Stimulated activated naive CD8-positive, alpha-beta T cell treated with anti-CD3 and anti-CD28 coated beads, Interleukin-15, Interleukin-2, amounts not matched to agents 100 U/mL and 50 U/mL, for 24 hours (primary cell): ENCODE data around the gene GPRASP3.
"Not testable (repeated sequence)": the region's sequence is repeated elsewhere in the genome, so short reads cannot be mapped to it uniquely, and the experiment has no call there.

Experiments
- ATAC-seq: fragments of 150-1000 bp; cut with Tn5 transposase; one replicate; pipeline ENCODE4 v1.10.0; 2021
- DNase-seq: peaks from one replicate; pipeline ENCODE4 v3.0.0; 2021

The GPRASP3 gene, protein sequence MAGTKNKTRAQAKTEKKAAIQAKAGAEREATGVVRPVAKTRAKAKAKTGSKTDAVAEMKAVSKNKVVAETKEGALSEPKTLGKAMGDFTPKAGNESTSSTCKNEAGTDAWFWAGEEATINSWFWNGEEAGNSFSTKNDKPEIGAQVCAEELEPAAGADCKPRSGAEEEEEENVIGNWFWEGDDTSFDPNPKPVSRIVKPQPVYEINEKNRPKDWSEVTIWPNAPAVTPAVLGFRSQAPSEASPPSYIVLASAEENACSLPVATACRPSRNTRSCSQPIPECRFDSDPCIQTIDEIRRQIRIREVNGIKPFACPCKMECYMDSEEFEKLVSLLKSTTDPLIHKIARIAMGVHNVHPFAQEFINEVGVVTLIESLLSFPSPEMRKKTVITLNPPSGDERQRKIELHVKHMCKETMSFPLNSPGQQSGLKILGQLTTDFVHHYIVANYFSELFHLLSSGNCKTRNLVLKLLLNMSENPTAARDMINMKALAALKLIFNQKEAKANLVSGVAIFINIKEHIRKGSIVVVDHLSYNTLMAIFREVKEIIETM

DNA sequence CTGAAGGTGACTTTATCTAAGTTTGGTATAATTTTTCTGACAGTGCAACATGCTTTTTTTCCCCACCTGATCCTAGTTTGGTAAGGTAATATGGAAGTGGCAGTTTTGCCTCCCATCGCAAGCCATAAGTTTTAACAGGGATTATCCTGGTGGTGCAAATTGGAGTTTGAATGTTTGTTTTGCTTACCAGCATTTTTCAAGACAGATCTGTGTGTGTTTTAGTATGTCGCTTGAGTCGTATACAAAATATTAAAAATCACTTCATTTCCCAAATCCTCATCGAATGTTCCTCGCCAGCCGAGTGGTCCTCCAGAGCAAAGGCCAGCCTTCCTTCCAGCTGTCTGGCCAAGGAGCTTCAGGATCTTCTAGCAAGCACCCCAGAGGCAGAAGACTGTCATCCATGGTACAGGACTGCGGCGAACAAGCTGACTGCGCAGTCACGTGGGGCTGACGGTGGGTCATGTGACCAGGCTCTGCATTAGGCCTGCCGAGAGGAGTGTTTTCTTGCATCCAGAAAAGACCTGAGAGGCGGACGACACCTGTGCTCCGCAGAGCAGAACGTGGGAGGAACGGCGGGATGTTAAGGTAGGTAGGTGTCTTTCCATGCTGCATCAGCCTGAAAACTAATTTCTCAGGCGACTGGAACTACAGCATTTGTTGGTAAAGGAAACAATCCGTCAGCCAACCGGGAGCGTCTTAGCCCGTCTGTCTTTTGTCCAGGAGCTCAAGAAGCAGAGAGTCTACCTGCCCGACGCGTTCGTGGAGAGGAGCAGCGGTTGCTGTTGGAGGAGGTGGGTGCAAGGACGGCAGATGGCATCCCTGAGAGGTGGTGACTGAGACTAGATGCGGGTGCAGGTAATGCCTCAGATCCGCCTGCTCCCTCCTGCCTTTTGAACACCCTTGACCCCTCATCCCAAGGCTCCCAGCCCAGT lies at the start of gene GPRASP3:
Gene GPRASP3 (plus strand): TSS at position 507 of the 932 bp plus-strand sequence. CDS start 28,253 bp downstream, outside the sequence.
- DNase-seq, result peak; percentile 70
- peak; percentile 86 for ATAC-seq

DNA sequence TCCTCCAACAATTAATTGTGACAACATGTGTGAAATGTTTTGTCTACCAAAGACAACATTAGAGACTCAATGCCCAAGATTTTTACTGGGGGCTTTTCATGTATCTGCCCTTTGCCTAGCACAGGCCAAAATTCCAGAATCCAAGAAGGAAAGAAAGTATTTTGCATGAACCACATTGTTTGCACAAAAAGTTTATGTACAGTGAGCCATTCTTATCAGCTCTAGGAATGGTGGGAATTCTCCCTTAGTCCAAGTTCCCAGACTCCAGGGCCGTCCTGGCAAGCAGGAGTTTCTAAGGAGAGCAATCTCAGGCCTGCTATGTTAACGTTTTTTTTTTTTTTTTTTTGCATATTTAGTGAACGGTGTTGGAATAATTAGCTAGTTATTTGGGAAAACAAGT lies 47.7 kb upstream of the GPRASP3 start:
- no peak for ATAC-seq
- DNase-seq, result no peak

DNA sequence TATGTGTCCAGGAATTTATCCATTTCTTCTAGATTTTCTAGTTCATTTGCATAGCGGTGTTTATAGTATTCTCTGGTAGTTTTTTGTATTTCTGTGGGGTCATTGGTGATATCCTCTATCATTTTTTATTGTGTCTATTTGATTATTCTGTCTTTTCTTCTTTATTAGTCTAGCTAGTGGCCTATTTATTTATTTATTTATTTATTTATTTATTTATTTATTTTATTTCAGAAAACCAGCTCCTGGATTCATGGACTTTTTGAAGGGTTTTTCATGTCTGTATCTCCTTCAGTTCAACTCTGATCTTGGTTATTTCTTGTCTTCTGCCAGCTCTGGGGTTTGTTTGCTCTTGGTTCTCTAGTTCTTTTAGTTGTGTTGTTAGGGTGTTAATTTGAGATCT lies 43.1 kb upstream of the GPRASP3 start:
- DNase-seq, ATAC-seq: not testable (repeated sequence)

DNA sequence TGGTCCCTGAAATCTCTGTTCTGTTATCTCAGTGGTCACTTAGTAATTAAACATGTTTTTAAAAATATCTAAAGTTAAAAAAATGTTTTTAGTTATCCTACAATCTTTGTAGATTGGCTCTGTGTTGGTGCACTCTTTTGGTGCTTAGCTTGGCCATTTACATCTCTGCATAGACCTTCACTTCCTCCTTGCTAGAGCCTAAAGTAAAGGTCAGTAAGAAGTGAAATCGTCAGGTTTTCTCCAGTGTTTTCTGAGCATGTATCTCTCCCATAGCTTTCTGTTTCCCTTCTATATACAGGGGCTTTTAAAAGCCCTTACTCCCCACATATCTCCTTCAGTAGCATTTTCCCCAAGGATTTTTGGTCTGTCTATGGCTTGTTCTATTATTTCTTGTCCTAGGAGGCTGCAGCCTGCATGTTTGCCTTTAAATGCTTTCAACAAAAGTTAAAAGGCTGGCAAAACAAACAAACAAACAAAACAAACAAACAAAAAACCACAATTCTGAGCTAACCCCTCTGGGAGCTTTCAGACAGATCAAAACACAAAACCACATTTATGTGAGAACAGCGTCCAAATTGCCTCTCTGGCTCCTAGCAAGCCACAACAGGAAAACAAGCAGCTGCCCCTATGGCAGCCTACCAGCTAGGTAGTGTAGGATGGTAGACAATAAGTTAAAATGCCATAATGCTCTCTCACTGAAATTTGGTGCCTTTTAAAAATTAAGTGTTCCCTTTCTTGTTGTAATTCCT lies 35.6 kb upstream of the GPRASP3 start:
- DNase-seq, result no peak
- ATAC-seq, result no peak

DNA sequence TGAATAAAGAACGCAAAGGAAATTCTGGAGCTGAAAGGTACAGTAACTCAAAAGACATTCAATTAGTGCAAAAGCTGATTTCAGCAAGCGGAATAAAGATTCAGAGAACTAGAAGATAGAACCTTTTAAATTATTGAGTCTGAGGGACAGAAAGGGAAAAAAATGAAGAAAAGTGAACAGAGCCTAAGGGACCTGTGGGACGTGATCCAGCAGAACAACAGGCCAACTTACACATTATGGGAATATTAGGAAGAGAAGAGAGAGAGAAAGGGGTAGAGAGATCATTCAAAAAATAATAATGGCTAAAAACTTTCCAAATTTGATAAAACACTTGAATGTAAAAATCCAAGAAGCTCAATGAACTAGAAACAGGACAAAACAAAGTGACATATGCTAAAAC lies 25.8 kb upstream of the GPRASP3 start:
- DNase-seq (no peak), ATAC-seq (no peak)

DNA sequence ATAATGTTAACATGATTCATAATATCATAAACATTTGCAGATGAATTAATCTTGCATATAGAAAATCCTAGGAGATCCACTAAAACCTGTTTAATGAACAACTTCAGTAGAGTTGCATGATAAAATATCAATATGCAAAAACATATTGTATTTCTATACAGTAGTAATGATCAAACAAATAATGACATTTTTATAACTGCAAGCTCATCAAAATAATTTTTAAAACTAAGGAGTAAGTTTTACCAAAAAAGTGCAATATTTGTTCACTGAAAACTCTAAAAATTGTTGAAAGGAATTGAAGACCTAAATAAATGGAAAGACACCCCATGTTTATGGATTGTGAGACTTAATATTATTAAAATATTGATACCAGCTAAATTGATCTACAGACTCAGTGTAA lies 24.2 kb upstream of the GPRASP3 start:
- ATAC-seq, result no peak
- DNase-seq, result no peak

DNA sequence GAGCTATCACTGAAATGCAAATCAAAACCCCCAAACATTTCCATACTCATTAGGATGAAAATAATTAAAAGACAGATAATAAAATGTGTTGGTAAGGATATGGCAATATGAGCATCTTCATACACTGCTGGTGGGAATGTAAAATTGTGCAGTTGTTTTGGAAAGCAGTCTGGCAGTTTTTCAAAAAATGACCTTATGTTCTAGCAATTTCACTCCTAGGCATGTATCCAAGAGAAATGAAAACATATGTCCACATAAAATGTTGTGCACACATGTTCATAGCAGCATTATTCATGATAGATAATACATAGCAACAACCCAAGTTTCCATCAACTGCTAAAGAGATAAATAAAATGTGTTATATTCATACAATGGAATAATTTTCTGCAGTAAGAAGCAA lies 23.0 kb upstream of the GPRASP3 start:
- ATAC-seq, result no peak
- no peak for DNase-seq

DNA sequence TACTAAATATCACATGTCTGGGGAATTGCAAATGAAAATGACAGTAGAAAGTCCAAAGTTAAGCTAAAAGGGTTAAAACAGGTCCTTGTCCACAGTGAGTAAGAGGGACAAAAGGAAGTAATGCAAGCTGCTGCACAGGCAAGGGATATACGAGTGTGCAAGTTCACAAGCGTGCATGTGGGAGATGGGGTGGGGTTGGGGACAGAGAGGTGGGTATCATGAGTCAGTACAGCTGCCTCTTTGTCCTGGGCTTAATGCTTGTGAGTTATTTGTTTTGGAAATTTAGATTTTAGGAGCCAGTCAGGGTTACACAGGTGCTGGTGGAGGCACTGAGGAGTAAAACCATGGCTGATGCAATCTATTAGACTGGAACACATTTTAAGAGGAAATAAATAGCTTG lies 11.6 kb upstream of the GPRASP3 start:
- DNase-seq (no peak), ATAC-seq (no peak)

DNA sequence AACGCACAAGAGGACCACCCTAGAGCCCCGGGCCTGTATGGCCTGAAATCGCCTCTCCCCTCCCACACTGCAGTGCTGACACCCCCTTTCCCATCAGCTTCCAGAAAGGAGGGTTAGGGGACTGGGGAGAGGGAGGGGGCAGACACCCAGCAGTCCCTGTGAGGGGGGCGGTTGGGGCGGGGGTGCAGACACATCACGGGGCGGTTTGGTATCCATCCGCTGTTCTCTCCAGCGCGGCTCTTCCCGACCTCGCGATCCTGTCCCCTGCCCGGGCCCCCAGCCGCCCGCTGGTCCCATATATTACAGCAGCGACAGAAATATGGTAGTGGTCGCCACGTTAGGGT lies 8.7 kb upstream of the GPRASP3 start:
- ATAC-seq, result no peak
- DNase-seq, result no peak

DNA sequence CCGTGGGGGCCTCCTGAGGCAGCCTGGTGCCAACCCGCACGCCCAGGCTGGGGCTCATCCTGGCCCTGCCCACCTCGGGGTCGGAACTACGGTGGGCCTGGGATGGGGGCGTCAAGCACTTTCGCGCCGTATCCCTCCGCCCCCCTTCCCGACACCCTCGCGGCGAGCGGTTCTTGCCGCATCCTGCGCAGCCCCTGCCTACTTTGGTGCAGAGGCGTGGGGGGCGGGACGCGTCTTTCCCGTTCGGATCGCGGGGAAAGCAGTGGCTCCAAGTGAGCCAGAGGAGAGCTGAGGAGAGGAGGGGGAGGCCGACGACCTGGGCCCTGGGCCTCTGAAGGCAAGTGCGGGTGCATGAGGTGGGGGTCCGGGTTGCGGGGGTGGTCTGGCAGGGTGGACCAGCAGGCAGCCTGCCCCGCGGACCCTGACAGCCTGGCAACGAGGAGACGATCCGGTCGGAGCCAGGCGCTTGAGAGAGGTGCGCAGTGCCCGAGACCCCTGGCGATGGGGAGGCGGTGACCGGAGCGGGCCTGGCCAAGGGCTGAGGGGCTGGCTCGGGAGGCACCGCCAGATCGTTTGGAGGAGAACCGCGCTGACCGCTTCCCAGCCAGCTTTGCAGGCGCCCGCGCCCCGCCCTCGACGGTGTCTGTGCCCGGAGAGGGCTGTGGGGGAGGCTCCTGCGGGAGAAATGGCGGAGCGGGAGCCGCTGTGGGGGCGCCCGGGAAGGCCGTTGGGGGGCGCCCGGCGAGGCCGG lies 8.2 kb upstream of the GPRASP3 start, which contains the start of gene GPRASP2:
Gene GPRASP2 (plus strand): TSS at position 233 of the 751 bp plus-strand sequence. CDS start 2,422 bp downstream, outside the sequence.
- DNase-seq, result peak; percentile 14
- no peak for ATAC-seq

DNA sequence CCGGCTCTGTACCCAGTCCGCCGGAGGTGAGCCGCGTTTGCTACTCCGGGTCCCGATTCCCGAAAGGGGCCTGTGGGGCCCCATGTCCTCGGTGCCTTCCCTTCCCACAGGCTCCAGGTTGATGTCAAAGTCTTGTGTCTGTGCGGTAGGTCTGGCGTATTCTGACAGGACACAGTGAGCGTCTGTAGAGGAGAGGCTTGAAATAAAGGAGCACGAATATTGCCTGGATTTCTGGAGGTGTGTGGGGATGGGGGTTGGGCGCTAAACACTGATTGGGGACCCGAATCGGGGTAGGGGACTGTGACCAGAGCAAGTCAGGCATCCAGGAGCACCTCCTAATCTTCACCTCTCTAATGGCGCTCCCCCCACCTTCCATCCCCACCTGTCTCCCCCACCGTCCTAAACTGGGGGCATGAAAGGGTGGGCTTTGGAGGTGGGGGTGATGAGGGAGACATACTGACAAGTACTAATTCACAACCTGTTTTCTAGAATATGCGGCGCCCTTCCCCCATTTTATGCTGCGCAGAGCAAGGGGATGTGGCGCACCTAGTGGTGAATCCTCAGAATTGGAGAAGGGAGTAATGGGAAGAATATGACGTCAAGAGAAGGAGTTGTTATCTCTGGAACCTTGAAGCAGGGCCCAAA lies 7.4 kb upstream of the GPRASP3 start:
- DNase-seq (peak; percentile 3), ATAC-seq (no peak)

DNA sequence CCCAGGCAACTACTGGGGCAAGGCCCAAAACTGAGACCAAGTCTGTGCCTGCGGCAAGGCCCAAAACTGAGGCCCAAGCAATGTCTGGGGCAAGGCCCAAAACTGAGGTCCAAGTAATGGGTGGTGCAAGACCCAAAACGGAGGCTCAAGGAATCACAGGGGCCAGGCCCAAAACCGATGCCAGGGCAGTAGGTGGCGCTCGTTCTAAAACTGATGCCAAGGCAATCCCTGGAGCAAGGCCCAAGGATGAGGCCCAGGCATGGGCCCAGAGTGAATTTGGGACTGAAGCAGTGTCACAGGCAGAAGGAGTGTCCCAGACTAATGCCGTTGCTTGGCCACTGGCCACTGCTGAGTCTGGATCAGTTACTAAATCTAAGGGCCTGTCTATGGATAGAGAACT lies 5.5 kb upstream of the GPRASP3 start:
- DNase-seq (no peak), ATAC-seq (no peak)

DNA sequence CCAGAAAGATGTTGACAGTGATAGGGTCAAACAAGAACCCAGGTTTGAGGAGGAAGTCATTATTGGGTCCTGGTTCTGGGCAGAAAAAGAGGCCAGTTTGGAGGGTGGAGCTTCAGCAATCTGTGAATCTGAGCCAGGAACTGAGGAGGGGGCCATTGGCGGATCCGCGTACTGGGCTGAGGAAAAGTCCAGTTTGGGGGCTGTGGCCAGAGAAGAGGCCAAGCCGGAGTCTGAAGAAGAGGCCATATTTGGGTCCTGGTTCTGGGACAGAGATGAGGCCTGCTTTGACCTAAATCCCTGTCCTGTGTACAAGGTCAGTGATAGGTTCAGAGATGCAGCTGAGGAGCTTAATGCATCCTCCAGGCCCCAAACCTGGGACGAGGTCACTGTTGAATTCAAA lies 4.6 kb upstream of the GPRASP3 start:
- ATAC-seq, result no peak
- no peak for DNase-seq

DNA sequence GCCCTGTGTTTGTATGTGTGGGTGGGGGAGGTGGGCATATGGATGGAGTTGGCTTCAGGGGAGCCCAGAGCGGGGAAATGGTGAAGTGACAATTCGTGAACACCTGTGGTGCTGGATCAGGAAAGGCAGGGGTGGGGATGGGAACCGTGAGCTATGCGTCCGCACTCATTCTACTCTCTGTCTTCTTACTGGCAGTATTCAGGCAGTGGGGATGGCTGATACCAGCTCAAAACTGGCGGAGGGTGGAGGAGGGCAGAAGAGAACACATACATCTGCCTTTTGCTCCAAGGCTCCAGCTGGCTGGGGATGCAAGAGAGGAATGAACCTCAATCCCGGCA lies 595 bp downstream of the GPRASP3 start:
- ATAC-seq, result not testable (repeated sequence)

DNA sequence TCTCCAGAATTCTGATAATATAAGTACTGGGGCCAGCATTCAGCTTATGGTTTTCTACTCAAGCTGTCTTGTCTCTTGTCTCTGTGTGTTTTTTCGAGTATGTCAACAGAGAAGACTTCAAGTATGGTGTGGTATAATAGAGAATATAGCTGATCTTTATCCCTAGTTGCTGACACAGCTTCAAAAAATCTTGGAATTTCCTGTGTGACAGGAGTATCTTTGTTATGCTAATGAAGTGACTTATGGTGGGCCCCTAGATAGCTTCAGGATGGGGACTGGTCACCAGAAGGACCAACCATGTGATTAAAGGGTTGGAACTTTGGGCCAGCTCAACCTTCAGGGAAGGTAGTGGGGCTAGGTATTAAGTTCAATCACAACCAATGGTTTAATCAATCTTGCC lies 2.9 kb downstream of the GPRASP3 start:
- DNase-seq (no peak), ATAC-seq (no peak)

More for the DNA sequence above, 595 bp downstream of the GPRASP3 start:
- not testable (repeated sequence) for DNase-seq

DNA sequence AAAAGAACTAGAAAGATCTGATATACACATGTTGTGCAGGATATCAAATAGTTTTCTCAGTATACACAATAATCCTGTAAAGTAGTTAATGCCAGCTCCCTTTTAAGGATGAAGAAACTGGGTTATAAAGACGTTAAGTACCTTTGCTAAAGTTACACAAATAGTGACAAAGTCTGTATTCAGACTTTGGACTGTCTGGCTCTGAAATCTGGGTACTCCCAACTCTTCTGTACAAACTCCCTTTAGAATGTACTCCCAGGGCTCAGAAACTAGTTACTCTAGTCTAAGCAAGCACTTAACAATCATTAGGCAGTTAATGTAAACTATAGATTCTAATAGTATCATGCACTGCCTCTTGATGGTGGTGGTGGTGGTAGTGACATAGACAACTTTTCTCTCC lies 7.2 kb downstream of the GPRASP3 start:
- DNase-seq, result no peak

DNA sequence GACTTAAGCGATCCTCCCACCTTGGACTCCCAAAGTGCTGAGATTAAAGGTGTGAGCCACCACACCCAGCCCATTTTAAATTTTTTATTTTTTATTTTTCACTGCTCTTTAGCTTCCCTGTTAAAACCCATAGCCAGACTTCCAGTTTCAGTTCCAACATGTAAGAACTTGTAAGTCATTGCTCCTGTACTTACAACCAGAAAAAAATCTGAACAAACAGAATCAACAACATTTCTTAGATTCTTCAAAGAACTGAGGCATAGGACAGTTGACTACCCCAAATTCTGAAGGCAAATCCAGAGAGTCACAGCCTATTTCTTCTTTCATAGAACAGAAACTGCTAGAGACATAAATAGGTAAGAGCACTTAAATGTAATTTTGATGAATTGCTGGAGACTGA lies 8.1 kb downstream of the GPRASP3 start:
- ATAC-seq, result no peak

More for the DNA sequence above, 7.2 kb downstream of the GPRASP3 start:
- no peak for ATAC-seq

DNA sequence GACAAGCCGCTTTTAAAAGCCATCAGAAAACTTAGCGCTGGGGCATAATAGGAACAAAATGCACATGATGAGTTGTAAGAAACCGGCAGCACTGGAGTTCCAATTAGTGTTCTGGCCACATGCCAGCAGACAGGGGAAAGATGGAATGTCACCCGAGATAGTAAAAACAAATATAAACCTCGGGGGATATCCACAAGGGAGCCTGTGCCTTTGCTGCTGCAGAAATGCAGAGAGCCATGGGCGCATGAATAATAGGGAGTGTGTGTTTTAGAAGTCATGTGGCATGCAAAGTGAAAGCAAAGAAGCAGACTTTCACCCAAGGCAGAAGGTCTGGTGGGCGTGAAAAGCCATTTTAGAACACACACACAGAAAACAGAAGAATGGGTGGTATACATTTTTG lies 19.1 kb downstream of the GPRASP3 start:
- ATAC-seq (no peak), DNase-seq (no peak)

More for the DNA sequence above, 8.1 kb downstream of the GPRASP3 start:
- DNase-seq, result no peak

DNA sequence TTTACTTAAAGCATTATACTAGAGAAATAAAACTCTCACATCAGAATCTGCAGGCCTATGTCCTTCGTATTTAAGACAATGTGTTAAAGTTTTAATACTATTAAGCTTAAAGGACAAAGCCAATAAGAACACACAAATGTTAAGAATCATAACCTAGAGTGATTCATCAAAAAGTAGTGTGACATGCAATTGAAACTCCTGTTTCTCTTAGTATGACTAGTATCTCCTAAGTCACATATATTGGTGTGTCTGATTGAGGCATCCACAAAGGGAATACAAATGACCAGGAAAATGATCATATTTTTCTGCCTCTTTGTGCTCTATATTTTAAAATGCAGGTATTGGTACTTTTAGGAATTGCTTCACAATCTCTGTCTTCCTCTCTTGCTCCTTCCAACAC lies 23.8 kb downstream of the GPRASP3 start:
- no peak for ATAC-seq
- no peak for DNase-seq

DNA sequence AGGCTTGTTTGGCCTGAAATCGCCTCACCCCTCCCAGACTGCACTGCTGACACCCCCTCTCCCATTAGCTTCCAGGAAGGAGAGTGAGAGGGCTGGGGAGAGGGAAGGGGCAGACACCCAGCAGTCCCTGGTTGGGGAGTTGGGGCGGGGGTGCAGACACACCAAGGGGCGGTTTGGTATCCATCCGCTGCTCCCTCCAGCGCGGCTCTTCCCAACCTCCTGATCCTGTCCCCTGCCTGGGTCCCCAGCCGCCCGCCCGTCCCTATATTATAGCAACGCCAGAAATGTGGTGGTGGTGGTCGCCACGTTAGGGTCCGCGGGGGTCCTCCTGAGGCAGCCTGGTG lies 24.9 kb downstream of the GPRASP3 start:
- ATAC-seq, result no peak
- DNase-seq, result no peak
